Measurements from ENCODE around the gene TPM4.

GRCh38 chr19:16121967-16122366 lies 45.7 kb downstream of the TPM4 start:
- TF ChIP-seq CTCF (IDR thresholded peaks at IDR 0.05): no peak
- TF ChIP-seq EZH2 (IDR thresholded peaks at IDR 0.05): no peak
- TF ChIP-seq EZH2phosphoT487 (IDR thresholded peaks at IDR 0.05): no peak
